H1 (cell line): ENCODE measurements around the gene BTBD1. TPM values are rescaled to one million over a fixed set of nuclear protein-coding genes. Genes with fewer than 3 reads are reported as not detected.

Experiments used
- CTCF ChIA-PET: fragments of 300-600 bp; sonication (Branson Sonifier 250); formaldehyde crosslinking; loops from one replicate; lab custom pipeline; 2021; ENCODE audit not compliant: partially characterized antibody; lab: Charles Lee
- POLR2A ChIA-PET: fragments of 300-600 bp; sonication (Branson Sonifier 250); formaldehyde crosslinking; loops from one replicate; lab custom pipeline; 2021; ENCODE audit warnings: inconsistent platforms; ENCODE audit not compliant: partially characterized antibody; lab: Charles Lee
- DNase-seq, 2 experiments: peaks; one replicate each; pipeline versions ENCODE4 v3.0.0 to v3.0.0-alpha.2; 2010 to 2022; ENCODE audit warnings: low spot score in 2 of 2, low read depth in 1 of 2, mixed read lengths in 1 of 2
- FAIRE-seq: peaks from 2 replicates; lab custom pipeline; 2011; peaks lifted over from hg19 to GRCh38; lab: Jason Lieb, UNC
- H2AFZ ChIP-seq: 2 replicates; pipeline ENCODE4 v1.8.1; 2012; ENCODE audit warnings: low read length, inconsistent platforms
- H2AK5ac ChIP-seq: 2 replicates; pipeline ENCODE4 v1.6.1; 2013; ENCODE audit warnings: low read depth, low read length
- H2BK120ac ChIP-seq: replicated peaks from 2 replicates; pipeline ENCODE3; 2013; ENCODE audit warnings: low read depth, low read length, inconsistent platforms
- H2BK12ac ChIP-seq: 2 replicates; pipeline ENCODE4 v1.6.1; 2013; ENCODE audit warnings: low read depth, low read length
- H2BK15ac ChIP-seq: 2 replicates; pipeline ENCODE4 v1.6.1; 2013; ENCODE audit warnings: low read length
- H2BK20ac ChIP-seq: 2 replicates; pipeline ENCODE4 v1.6.1; 2013; ENCODE audit warnings: low read length
- H2BK5ac ChIP-seq: 2 replicates; pipeline ENCODE4 v1.6.1; 2013; ENCODE audit warnings: low read depth, low read length
- H3K14ac ChIP-seq: 2 replicates; pipeline ENCODE4 v1.6.1; 2013; ENCODE audit warnings: inconsistent platforms; ENCODE audit not compliant: insufficient read length
- H3K18ac ChIP-seq: 2 replicates; pipeline ENCODE4 v1.6.1; 2013; ENCODE audit warnings: low read length; ENCODE audit errors: extremely low read depth
- H3K23ac ChIP-seq: 2 replicates; pipeline ENCODE4 v1.6.1; 2013; ENCODE audit warnings: inconsistent platforms; ENCODE audit not compliant: insufficient read length
- H3K23me2 ChIP-seq: 2 replicates; pipeline ENCODE4 v1.6.1; 2013; ENCODE audit warnings: low read depth, low read length
- H3K27ac ChIP-seq: 2 replicates; pipeline ENCODE4 v1.6.1; 2011; ENCODE audit warnings: low read depth, low read length, inconsistent platforms
- H3K27me3 ChIP-seq, 4 experiments: replicated peaks in 1 of 4; 1 replicate in 1 of 4; 2 replicates in 3 of 4; pipeline versions ENCODE4 v1.6.1 to v1.8.1; 2011 to 2013; ENCODE audit warnings: low read length in 3 of 4, mild to moderate bottlenecking in 3 of 4, inconsistent platforms in 2 of 4, mixed read lengths in 2 of 4, moderate library complexity in 1 of 4; ENCODE audit not compliant: control insufficient read depth in 3 of 4, insufficient read depth in 3 of 4; ENCODE audit errors: extremely low read depth in 1 of 4
- H3K36me3 ChIP-seq, 4 experiments: 2 replicates each; pipeline versions ENCODE4 v1.6.1 to v1.8.1; 2011 to 2013; ENCODE audit warnings: mild to moderate bottlenecking in 4 of 4, low read length in 3 of 4, moderate library complexity in 2 of 4, control low read depth in 1 of 4, inconsistent platforms in 1 of 4; ENCODE audit not compliant: insufficient read depth in 4 of 4, control insufficient read depth in 2 of 4
- H3K4ac ChIP-seq: replicated peaks from 2 replicates; pipeline ENCODE3; 2013; ENCODE audit warnings: low read length, low read depth, mixed read lengths, inconsistent platforms; ENCODE audit not compliant: insufficient read length
- H3K4me1 ChIP-seq, 4 experiments: replicated peaks in 1 of 4; 1 replicate in 1 of 4; 2 replicates in 3 of 4; pipeline versions ENCODE4 v1.6.1 to v1.8.1; 2011 to 2013; ENCODE audit warnings: low read length in 3 of 4, inconsistent platforms in 2 of 4, mixed read lengths in 1 of 4; ENCODE audit not compliant: insufficient read depth in 4 of 4, control insufficient read depth in 3 of 4
- H3K4me2 ChIP-seq, 2 experiments: 2 replicates each; pipeline versions ENCODE4 v1.6.1 to v1.8.1; 2011 to 2013; ENCODE audit warnings: low read depth in 2 of 2, low read length in 2 of 2, control low read depth in 1 of 2, inconsistent platforms in 1 of 2, mild to moderate bottlenecking in 1 of 2; ENCODE audit not compliant: insufficient read depth in 1 of 2
- H3K4me3 ChIP-seq, 4 experiments: fragments of 200-600, 300-600 bp in 1 of 4; sonication (generic), shearing (Covaris generic), sonication (Bioruptor Twin) in 1 of 4; 2 replicates each; pipeline versions ENCODE4 v1.5.1 to v1.8.1; 2011 to 2016; ENCODE audit warnings: low read length in 4 of 4, low read depth in 3 of 4, control low read depth in 2 of 4, inconsistent platforms in 2 of 4, mild to moderate bottlenecking in 2 of 4, mixed read lengths in 1 of 4, moderate library complexity in 1 of 4; ENCODE audit not compliant: insufficient read depth in 2 of 4; ENCODE audit errors: extremely low read depth in 1 of 4
- H3K56ac ChIP-seq: replicated peaks from 2 replicates; pipeline ENCODE3; 2013; ENCODE audit warnings: low read depth, mild to moderate bottlenecking, mixed read lengths, low read length, inconsistent platforms; ENCODE audit not compliant: insufficient read length
- H3K79me1 ChIP-seq: 2 replicates; pipeline ENCODE4 v1.6.1; 2013; ENCODE audit warnings: low read depth, low read length, control low read depth
- H3K79me2 ChIP-seq, 2 experiments: 2 replicates each; pipeline versions ENCODE4 v1.6.1 to v1.8.1; 2012 to 2013; ENCODE audit warnings: low read length in 2 of 2, mild to moderate bottlenecking in 2 of 2, inconsistent platforms in 1 of 2; ENCODE audit not compliant: insufficient read depth in 2 of 2, control insufficient read depth in 1 of 2
- H3K9ac ChIP-seq, 4 experiments: replicated peaks in 1 of 4; 1 replicate in 1 of 4; 2 replicates in 3 of 4; pipeline versions ENCODE4 v1.6.1 to v1.8.1; 2011 to 2013; ENCODE audit warnings: low read depth in 3 of 4, low read length in 3 of 4, control low read depth in 2 of 4, mild to moderate bottlenecking in 2 of 4, moderate library complexity in 2 of 4, inconsistent platforms in 1 of 4; ENCODE audit errors: extremely low read depth in 1 of 4
- H3K9me3 ChIP-seq, 2 experiments: 2 replicates each; pipeline versions ENCODE4 v1.6.1 to v1.8.1; 2012 to 2013; ENCODE audit warnings: mild to moderate bottlenecking in 2 of 2, moderate library complexity in 2 of 2, control low read depth in 1 of 2, inconsistent platforms in 1 of 2, low read depth in 1 of 2, low read length in 1 of 2, mixed read lengths in 1 of 2; ENCODE audit not compliant: insufficient read depth in 2 of 2
- H4K20me1 ChIP-seq, 2 experiments: replicated peaks in 1 of 2; 2 replicates each; pipeline versions ENCODE3 to v1.8.1; 2011 to 2013; ENCODE audit warnings: inconsistent platforms in 2 of 2, low read length in 2 of 2, mild to moderate bottlenecking in 1 of 2; ENCODE audit not compliant: insufficient read depth in 2 of 2, control insufficient read depth in 1 of 2
- H4K5ac ChIP-seq: 2 replicates; pipeline ENCODE4 v1.6.1; 2013; ENCODE audit warnings: low read length, low read depth, mixed read lengths, inconsistent platforms; ENCODE audit not compliant: insufficient read length
- H4K8ac ChIP-seq: 2 replicates; pipeline ENCODE4 v1.8.0; 2013; ENCODE audit warnings: mild to moderate bottlenecking, moderate library complexity, low read length, inconsistent platforms; ENCODE audit not compliant: insufficient read depth; ENCODE audit errors: extremely low read depth
- H4K91ac ChIP-seq: replicated peaks from 2 replicates; pipeline ENCODE3; 2013; ENCODE audit warnings: low read length, mixed read lengths, inconsistent platforms; ENCODE audit not compliant: insufficient read length
- CHD1 ChIP-seq: IDR thresholded peaks from 2 replicates; pipeline ENCODE4 v1.6.1; 2012; ENCODE audit warnings: low read depth, low read length, improper control_type of control experiment
- HDAC2 ChIP-seq, 2 experiments: fragments of 300-600 bp in 1 of 2; sonication (generic) in 1 of 2; IDR thresholded peaks; 2 replicates each; pipeline ENCODE4 v1.6.1; 2011 to 2012; ENCODE audit warnings: low read depth in 2 of 2, low read length in 2 of 2, mild to moderate bottlenecking in 2 of 2, moderate library complexity in 2 of 2, borderline replicate concordance in 1 of 2, inconsistent platforms in 1 of 2
- SIX5 ChIP-seq: IDR thresholded peaks from 2 replicates; pipeline ENCODE4 v1.6.1; 2011; ENCODE audit warnings: mild to moderate bottlenecking, low read depth, low read length
- WGBS, 2 experiments: shearing (Covaris generic) in 1 of 2; methylation state at CpG; one replicate each; pipeline versions ENCODE4 v1.1.6 to v1.1.7; 2013 to 2015; ENCODE audit warnings: low lambda C conversion rate in 2 of 2, mixed read lengths in 2 of 2, inconsistent platforms in 1 of 2, low coverage in 1 of 2, missing lambda C conversion rate in 1 of 2; ENCODE audit not compliant: insufficient replicate concordance in 2 of 2, insufficient coverage in 1 of 2, insufficient read length in 1 of 2; ENCODE audit errors: extremely low coverage in 1 of 2, missing lambda C conversion rate in 1 of 2; 5-methylcytosine and 5-hydroxymethylcytosine counted together
- polyA plus RNA-seq, 7 experiments: library from polyadenylated mRNA; depleted of rRNA in 3 of 7; stranded (reverse) in 5 of 7; unstranded in 2 of 7; fragments of >200 nt in 5 of 7; fragments of 200-250 nt in 2 of 7; gene quantifications; 1 replicate in 5 of 7; 2 replicates in 1 of 7; 4 replicates in 1 of 7; pipeline versions ENCODE4 v1.2.1 to v1.2.3, GENCODE V29; 2011 to 2013; ENCODE audit warnings: missing spikeins in 2 of 7, mixed read lengths in 2 of 7
- total RNA-seq: library from RNA; stranded (reverse); fragmentation: NEBNext Ultra II Directional; extraction: Animal tissue kit (Norgen Biotek cat#: 25700); gene quantifications from 2 replicates; pipeline ENCODE4 v1.2.1, GENCODE V29; 2021

Gene BTBD1
- total and polyA plus RNA-seq, 2 of the 8 experiments (the other 6 are each of a cell fraction or from before 2014, with no cell fraction given), result 18.6 to 39.5 TPM

DNA sequence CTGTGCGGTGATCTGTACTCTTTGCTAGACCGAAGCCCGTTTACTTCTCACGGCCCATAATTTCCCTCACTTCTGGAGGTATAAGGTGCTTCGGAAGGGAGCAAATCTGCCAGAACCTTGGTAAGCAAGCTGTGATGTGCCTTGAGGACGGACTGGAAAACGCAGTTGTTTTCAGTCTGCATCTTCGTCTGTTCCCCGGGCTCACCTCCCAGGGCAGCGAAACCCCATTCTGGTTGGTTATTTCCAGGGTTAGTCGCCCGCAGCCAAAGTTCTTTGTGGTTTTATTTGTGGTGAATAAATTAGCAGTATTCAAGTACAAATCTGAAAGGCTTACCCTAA lies 80.6 kb downstream of the BTBD1 start:
- Histone ChIP-seq H3K14ac (peak overlapping the region; percentile 99), H2AK5ac (no peak overlapping the region), H3K79me2 (peaks cover 0 to 14% of the 10 kb centered on the region in 2 experiments; a peak in 2 of 4 replicates), H3K4me2 (peak overlapping the region; percentile 88 to 96), H2BK120ac (no peak overlapping the region), H2BK5ac (no peak overlapping the region), H3K79me1 (peaks cover 2% of the 10 kb centered on the region; the same call in 1 of the 2 replicates), H4K8ac (peak overlapping the region; percentile 60; the same call in 1 of the 2 replicates), H4K20me1 (no peaks in the 10 kb centered on the region), H3K9me3 (no peaks in the 10 kb centered on the region), H3K23ac (no peak overlapping the region), H3K4me1 (peaks cover 0 to 3% (median 3%) of the 10 kb centered on the region in 4 experiments; a peak in 3 of 7 replicates), H4K5ac (peak overlapping the region; percentile 36), H3K36me3 (peaks cover 0 to 20% (median 0%) of the 10 kb centered on the region in 4 experiments; a peak in 4 of 8 replicates), H3K23me2 (peaks cover 7% of the 10 kb centered on the region; the same call in 1 of the 2 replicates), H4K91ac (no peak overlapping the region), H2AFZ (peak overlapping the region; percentile 90; the same call in 1 of the 2 replicates), H3K56ac (no peak overlapping the region), H2BK20ac (no peak overlapping the region), H2BK15ac (no peak overlapping the region), H3K9ac (peak overlapping the region; percentile 66 to 97 (median 86)), H2BK12ac (no peak overlapping the region), H3K4ac (no peak overlapping the region), H3K27ac (0 out of 2 replicates have a peak overlapping the region, but pooled peaks have one; percentile 48), H3K18ac (no peak overlapping the region), H3K27me3 (peaks cover 0 to 6% (median 5%) of the 10 kb centered on the region in 4 experiments; a peak in 6 of 7 replicates), H3K4me3 (peak overlapping the region; percentile 88 to 96 (median 94))
- DNase-seq (no peak), FAIRE-seq (no peak)
- ChIA-PET CTCF (interaction anchor here (0.6 to 2.1 kb wide), 7 partner anchors 14 to 445 kb away, joined by 3 to 12 read pairs (median 3); partner anchors contain the start of gene C15orf40), POLR2A (interaction anchor here (1.0 to 2.3 kb wide), 3 partner anchors 9 to 18 kb away, joined by 3 to 11 read pairs (median 9); no protein-coding TSS in a partner anchor)
- WGBS, 2 experiments, result 5% methylated on average over 12 of the region's 12 CpGs; no CpG with 5 or more reads in 1 of the 2 experiments
- TF ChIP-seq SIX5, result no peak
- TF ChIP-seq HDAC2 (IDR thresholded peaks at IDR 0.05; ENCODE audit: borderline replicate concordance in 1 of 2, low read depth in 2 of 2, low read length in 2 of 2), result no peak; a peak in 1 of 4 replicates
- TF ChIP-seq CHD1, result no peak
